ENCODE results near the gene HAPSTR1. TPM values are rescaled to one million over a fixed set of nuclear protein-coding genes. Genes with fewer than 3 reads are reported as not detected.

The HAPSTR1 gene
- total and polyA plus RNA-seq, 2 of the 13 experiments (the other 11 are each of a cell fraction or from before 2014, with no cell fraction given), result 25.2 to 83.2 TPM

DNA sequence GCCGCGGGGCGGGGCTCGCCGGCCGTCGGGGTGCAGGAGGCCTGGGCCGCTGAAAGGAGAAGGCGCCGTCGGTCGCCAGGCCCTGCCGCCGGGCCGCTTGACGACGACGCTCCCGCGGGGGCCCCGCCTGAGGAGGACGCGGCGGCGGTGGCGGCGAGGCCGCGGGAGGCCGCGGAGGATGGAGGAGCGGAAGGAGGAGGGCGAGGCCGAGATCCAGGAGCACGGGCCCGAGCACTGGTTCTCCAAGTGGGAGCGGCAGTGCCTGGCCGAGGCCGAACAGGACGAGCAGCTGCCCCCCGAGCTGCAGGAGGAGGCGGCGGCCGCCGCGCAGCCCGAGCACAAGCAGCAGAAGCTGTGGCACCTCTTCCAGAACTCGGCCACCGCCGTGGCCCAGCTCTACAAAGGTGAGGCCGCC, 430 bp downstream of the HAPSTR1 start (continued):
- TF ChIP-seq ZNF296 (CRISPR knock-in tag; conservative IDR thresholded peaks at IDR 0.05) (no peak; the same call in 1 of the 2 replicates), ZNF282 (IDR thresholded peaks at IDR 0.05; ENCODE audit: partially characterized antibody) (no peak), MAZ (IDR thresholded peaks at IDR 0.05; ENCODE audit: borderline replicate concordance, low read depth, low read length) (no peak), MAZ (CRISPR knock-in tag; IDR thresholded peaks at IDR 0.05; ENCODE audit: low read depth) (peak; percentile 36; the same call in 1 of the 2 replicates), ZMAT3 (CRISPR knock-in tag; conservative IDR thresholded peaks at IDR 0.05) (peak; percentile 55; the same call in 1 of the 2 replicates), MEIS1 (CRISPR knock-in tag; IDR thresholded peaks at IDR 0.05; ENCODE audit: borderline replicate concordance) (no peak), KAT2B (IDR thresholded peaks at IDR 0.05; ENCODE audit: borderline replicate concordance, low read depth, low read length) (no peak), ZNF790 (CRISPR knock-in tag; IDR thresholded peaks at IDR 0.05; ENCODE audit: borderline replicate concordance) (peak; percentile 84; the same call in 1 of the 2 replicates), ZSCAN31 (CRISPR knock-in tag; IDR thresholded peaks at IDR 0.05; ENCODE audit: low read depth) (peak; percentile 64), FOXC1 (CRISPR knock-in tag; IDR thresholded peaks at IDR 0.05; ENCODE audit: borderline replicate concordance) (peak; percentile 22), SRY (CRISPR knock-in tag; IDR thresholded peaks at IDR 0.05) (peak; percentile 90; the same call in 1 of the 2 replicates)
- TF ChIP-seq, protein P1, sequence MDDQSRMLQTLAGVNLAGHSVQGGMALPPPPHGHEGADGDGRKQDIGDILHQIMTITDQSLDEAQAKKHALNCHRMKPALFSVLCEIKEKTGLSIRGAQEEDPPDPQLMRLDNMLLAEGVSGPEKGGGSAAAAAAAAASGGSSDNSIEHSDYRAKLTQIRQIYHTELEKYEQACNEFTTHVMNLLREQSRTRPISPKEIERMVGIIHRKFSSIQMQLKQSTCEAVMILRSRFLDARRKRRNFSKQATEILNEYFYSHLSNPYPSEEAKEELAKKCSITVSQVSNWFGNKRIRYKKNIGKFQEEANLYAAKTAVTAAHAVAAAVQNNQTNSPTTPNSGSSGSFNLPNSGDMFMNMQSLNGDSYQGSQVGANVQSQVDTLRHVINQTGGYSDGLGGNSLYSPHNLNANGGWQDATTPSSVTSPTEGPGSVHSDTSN (CRISPR knock-in tag; IDR thresholded peaks at IDR 0.05; ENCODE audit: borderline replicate concordance), result no peak
- TF ChIP-seq, protein P2, sequence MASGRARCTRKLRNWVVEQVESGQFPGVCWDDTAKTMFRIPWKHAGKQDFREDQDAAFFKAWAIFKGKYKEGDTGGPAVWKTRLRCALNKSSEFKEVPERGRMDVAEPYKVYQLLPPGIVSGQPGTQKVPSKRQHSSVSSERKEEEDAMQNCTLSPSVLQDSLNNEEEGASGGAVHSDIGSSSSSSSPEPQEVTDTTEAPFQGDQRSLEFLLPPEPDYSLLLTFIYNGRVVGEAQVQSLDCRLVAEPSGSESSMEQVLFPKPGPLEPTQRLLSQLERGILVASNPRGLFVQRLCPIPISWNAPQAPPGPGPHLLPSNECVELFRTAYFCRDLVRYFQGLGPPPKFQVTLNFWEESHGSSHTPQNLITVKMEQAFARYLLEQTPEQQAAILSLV (CRISPR knock-in tag; IDR thresholded peaks at IDR 0.05; ENCODE audit: borderline replicate concordance), result no peak; the same call in 1 of the 2 replicates
- TF ChIP-seq, protein P3, sequence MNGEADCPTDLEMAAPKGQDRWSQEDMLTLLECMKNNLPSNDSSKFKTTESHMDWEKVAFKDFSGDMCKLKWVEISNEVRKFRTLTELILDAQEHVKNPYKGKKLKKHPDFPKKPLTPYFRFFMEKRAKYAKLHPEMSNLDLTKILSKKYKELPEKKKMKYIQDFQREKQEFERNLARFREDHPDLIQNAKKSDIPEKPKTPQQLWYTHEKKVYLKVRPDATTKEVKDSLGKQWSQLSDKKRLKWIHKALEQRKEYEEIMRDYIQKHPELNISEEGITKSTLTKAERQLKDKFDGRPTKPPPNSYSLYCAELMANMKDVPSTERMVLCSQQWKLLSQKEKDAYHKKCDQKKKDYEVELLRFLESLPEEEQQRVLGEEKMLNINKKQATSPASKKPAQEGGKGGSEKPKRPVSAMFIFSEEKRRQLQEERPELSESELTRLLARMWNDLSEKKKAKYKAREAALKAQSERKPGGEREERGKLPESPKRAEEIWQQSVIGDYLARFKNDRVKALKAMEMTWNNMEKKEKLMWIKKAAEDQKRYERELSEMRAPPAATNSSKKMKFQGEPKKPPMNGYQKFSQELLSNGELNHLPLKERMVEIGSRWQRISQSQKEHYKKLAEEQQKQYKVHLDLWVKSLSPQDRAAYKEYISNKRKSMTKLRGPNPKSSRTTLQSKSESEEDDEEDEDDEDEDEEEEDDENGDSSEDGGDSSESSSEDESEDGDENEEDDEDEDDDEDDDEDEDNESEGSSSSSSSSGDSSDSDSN (CRISPR knock-in tag; IDR thresholded peaks at IDR 0.05), result peak; percentile 76; the same call in 1 of the 2 replicates
- TF ChIP-seq, protein P4, sequence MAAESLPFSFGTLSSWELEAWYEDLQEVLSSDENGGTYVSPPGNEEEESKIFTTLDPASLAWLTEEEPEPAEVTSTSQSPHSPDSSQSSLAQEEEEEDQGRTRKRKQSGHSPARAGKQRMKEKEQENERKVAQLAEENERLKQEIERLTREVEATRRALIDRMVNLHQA (CRISPR knock-in tag; IDR thresholded peaks at IDR 0.05), result no peak
- TF ChIP-seq, protein P5, sequence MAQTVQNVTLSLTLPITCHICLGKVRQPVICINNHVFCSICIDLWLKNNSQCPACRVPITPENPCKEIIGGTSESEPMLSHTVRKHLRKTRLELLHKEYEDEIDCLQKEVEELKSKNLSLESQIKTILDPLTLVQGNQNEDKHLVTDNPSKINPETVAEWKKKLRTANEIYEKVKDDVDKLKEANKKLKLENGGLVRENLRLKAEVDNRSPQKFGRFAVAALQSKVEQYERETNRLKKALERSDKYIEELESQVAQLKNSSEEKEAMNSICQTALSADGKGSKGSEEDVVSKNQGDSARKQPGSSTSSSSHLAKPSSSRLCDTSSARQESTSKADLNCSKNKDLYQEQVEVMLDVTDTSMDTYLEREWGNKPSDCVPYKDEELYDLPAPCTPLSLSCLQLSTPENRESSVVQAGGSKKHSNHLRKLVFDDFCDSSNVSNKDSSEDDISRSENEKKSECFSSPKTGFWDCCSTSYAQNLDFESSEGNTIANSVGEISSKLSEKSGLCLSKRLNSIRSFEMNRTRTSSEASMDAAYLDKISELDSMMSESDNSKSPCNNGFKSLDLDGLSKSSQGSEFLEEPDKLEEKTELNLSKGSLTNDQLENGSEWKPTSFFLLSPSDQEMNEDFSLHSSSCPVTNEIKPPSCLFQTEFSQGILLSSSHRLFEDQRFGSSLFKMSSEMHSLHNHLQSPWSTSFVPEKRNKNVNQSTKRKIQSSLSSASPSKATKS (CRISPR knock-in tag; IDR thresholded peaks at IDR 0.05), result no peak
- TF ChIP-seq, protein P6, sequence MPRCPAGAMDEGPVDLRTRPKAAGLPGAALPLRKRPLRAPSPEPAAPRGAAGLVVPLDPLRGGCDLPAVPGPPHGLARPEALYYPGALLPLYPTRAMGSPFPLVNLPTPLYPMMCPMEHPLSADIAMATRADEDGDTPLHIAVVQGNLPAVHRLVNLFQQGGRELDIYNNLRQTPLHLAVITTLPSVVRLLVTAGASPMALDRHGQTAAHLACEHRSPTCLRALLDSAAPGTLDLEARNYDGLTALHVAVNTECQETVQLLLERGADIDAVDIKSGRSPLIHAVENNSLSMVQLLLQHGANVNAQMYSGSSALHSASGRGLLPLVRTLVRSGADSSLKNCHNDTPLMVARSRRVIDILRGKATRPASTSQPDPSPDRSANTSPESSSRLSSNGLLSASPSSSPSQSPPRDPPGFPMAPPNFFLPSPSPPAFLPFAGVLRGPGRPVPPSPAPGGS (CRISPR knock-in tag; IDR thresholded peaks at IDR 0.05), result 0 out of 2 replicates have a peak, but pooled peaks have one; percentile 14
- TF ChIP-seq, protein P7, sequence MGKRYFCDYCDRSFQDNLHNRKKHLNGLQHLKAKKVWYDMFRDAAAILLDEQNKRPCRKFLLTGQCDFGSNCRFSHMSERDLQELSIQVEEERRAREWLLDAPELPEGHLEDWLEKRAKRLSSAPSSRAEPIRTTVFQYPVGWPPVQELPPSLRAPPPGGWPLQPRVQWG (CRISPR knock-in tag; IDR thresholded peaks at IDR 0.05; ENCODE audit: borderline replicate concordance, low read depth), result no peak
- TF ChIP-seq, protein P8, sequence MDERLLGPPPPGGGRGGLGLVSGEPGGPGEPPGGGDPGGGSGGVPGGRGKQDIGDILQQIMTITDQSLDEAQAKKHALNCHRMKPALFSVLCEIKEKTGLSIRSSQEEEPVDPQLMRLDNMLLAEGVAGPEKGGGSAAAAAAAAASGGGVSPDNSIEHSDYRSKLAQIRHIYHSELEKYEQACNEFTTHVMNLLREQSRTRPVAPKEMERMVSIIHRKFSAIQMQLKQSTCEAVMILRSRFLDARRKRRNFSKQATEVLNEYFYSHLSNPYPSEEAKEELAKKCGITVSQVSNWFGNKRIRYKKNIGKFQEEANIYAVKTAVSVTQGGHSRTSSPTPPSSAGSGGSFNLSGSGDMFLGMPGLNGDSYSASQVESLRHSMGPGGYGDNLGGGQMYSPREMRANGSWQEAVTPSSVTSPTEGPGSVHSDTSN (CRISPR knock-in tag; IDR thresholded peaks at IDR 0.05), result no peak
